SJSA1 (cell line): ENCODE results near the gene CA5A. TPM values are rescaled to one million over a fixed set of nuclear protein-coding genes. Genes with fewer than 3 reads are reported as not detected.

Experiments used
- DNase-seq, 2 experiments: peaks; one replicate each; pipeline ENCODE4 v3.0.0-alpha.2; 2015 to 2020; ENCODE audit warnings: low spot score in 2 of 2, low read depth in 1 of 2
- H3K27ac ChIP-seq: fragments of 250-450 bp; sonication (Bioruptor Pico); 2 replicates; pipeline ENCODE4 v1.5.1; 2020; ENCODE audit warnings: mild to moderate bottlenecking, moderate library complexity
- H3K27me3 ChIP-seq: fragments of 250-450 bp; sonication (Bioruptor Pico); replicated peaks from 2 replicates; pipeline ENCODE4 v1.5.1; 2020; ENCODE audit warnings: mild to moderate bottlenecking, moderate library complexity
- H3K36me3 ChIP-seq: fragments of 250-450 bp; sonication (Bioruptor Pico); 2 replicates; pipeline ENCODE4 v1.5.1; 2020; ENCODE audit warnings: mild to moderate bottlenecking
- H3K4me1 ChIP-seq: fragments of 250-450 bp; sonication (Bioruptor Pico); replicated peaks from 2 replicates; pipeline ENCODE4 v1.6.1; 2021; ENCODE audit warnings: mild to moderate bottlenecking
- H3K4me3 ChIP-seq: fragments of 250-450 bp; sonication (Bioruptor Pico); 2 replicates; pipeline ENCODE4 v1.5.1; 2020; ENCODE audit warnings: mild to moderate bottlenecking
- H3K9me3 ChIP-seq: fragments of 250-450 bp; sonication (Bioruptor Pico); replicated peaks from 2 replicates; pipeline ENCODE4 v1.5.1; 2020; ENCODE audit warnings: mild to moderate bottlenecking
- total RNA-seq: library from RNA; depleted of rRNA; stranded (reverse); fragments of >200 nt; shearing (Covaris generic); gene quantifications from 2 replicates; pipeline ENCODE4 v1.2.3, GENCODE V29; 2014

Gene CA5A
- total RNA-seq, 1 experiment from 2014 or later, result not detected

GRCh38 chr16:87957296-87958094 lies 21.2 kb upstream of the CA5A start:
- H3K9me3 ChIP-seq, result no peaks in the 10 kb centered on the region
- H3K27me3 ChIP-seq, result no peaks in the 10 kb centered on the region
- peaks cover 10% of the 10 kb centered on the region for H3K4me1 ChIP-seq
- H3K36me3 ChIP-seq, result peaks cover 63% of the 10 kb centered on the region
- no peak overlapping the region for H3K4me3 ChIP-seq
- DNase-seq, result no peak
- H3K27ac ChIP-seq, result no peak overlapping the region

GRCh38 chr16:87956365-87957231 lies 20.3 kb upstream of the CA5A start:
- Histone ChIP-seq H3K4me3 (no peak overlapping the region), H3K27ac (no peak overlapping the region)
- no peak for DNase-seq

GRCh38 chr16:87956098-87956364 lies 19.7 kb upstream of the CA5A start:
- no peak overlapping the region for H3K27ac ChIP-seq

More at GRCh38 chr16:87956365-87957231, 20.3 kb upstream of the CA5A start:
- Histone ChIP-seq H3K4me1 (peaks cover 15% of the 10 kb centered on the region), H3K27me3 (no peaks in the 10 kb centered on the region), H3K36me3 (peaks cover 69% of the 10 kb centered on the region), H3K9me3 (peaks cover 5% of the 10 kb centered on the region; the same call in 1 of the 2 replicates)

GRCh38 chr16:87955302-87956097 lies 19.2 kb upstream of the CA5A start:
- Histone ChIP-seq H3K36me3 (peaks cover 71% of the 10 kb centered on the region), H3K27ac (no peak overlapping the region), H3K9me3 (peaks cover 5% of the 10 kb centered on the region; the same call in 1 of the 2 replicates), H3K4me1 (peaks cover 18% of the 10 kb centered on the region), H3K27me3 (no peaks in the 10 kb centered on the region), H3K4me3 (no peak overlapping the region)
- no peak for DNase-seq

More at GRCh38 chr16:87956098-87956364, 19.7 kb upstream of the CA5A start:
- H3K4me3 ChIP-seq, result no peak overlapping the region
- H3K36me3 ChIP-seq, result peaks cover 71% of the 10 kb centered on the region
- no peaks in the 10 kb centered on the region for H3K27me3 ChIP-seq
- H3K4me1 ChIP-seq, result peaks cover 15% of the 10 kb centered on the region
- no peak for DNase-seq
- peaks cover 5% of the 10 kb centered on the region; the same call in 1 of the 2 replicates for H3K9me3 ChIP-seq

GRCh38 chr16:87954826-87955225 lies 18.5 kb upstream of the CA5A start:
- Histone ChIP-seq H3K4me1 (peaks cover 20% of the 10 kb centered on the region), H3K9me3 (peaks cover 5% of the 10 kb centered on the region; the same call in 1 of the 2 replicates), H3K27ac (no peak overlapping the region), H3K4me3 (no peak overlapping the region), H3K27me3 (no peaks in the 10 kb centered on the region), H3K36me3 (peaks cover 71% of the 10 kb centered on the region)
- DNase-seq, result no peak

- H3K4me3 ChIP-seq, result no peak overlapping the region
- peaks cover 20% of the 10 kb centered on the region for H3K4me1 ChIP-seq
- no peak overlapping the region for H3K27ac ChIP-seq
- peaks cover 5% of the 10 kb centered on the region; the same call in 1 of the 2 replicates for H3K9me3 ChIP-seq
- H3K27me3 ChIP-seq, result no peaks in the 10 kb centered on the region
- no peak for DNase-seq
- H3K36me3 ChIP-seq, result peaks cover 71% of the 10 kb centered on the region
These were observed 18.0 kb upstream of the CA5A start for GRCh38 chr16:87954361-87954760.

- no peak for DNase-seq
- H3K27me3 ChIP-seq, result no peaks in the 10 kb centered on the region
- no peak overlapping the region for H3K27ac ChIP-seq
- no peak overlapping the region for H3K4me3 ChIP-seq
- H3K9me3 ChIP-seq, result peaks cover 5% of the 10 kb centered on the region; the same call in 1 of the 2 replicates
- H3K36me3 ChIP-seq, result peaks cover 67% of the 10 kb centered on the region
- peaks cover 20% of the 10 kb centered on the region for H3K4me1 ChIP-seq
These were observed 17.2 kb upstream of the CA5A start for GRCh38 chr16:87953308-87954215.

GRCh38 chr16:87952751-87953150 lies 16.4 kb upstream of the CA5A start:
- H3K36me3 ChIP-seq, result peaks cover 61% of the 10 kb centered on the region
- no peaks in the 10 kb centered on the region for H3K27me3 ChIP-seq
- no peak for DNase-seq
- peaks cover 5% of the 10 kb centered on the region; the same call in 1 of the 2 replicates for H3K9me3 ChIP-seq
- H3K4me3 ChIP-seq, result peak overlapping the region; percentile 96
- H3K27ac ChIP-seq, result 0 out of 2 replicates have a peak overlapping the region, but pooled peaks have one; percentile 93
- peaks cover 20% of the 10 kb centered on the region for H3K4me1 ChIP-seq

- Histone ChIP-seq H3K4me1 (peaks cover 20% of the 10 kb centered on the region), H3K27ac (peak overlapping the region; percentile 93), H3K36me3 (peaks cover 51% of the 10 kb centered on the region), H3K4me3 (peak overlapping the region; percentile 96), H3K27me3 (no peaks in the 10 kb centered on the region), H3K9me3 (peaks cover 5% of the 10 kb centered on the region; the same call in 1 of the 2 replicates)
- DNase-seq, result peak in 1 of 2 experiments; percentile 57
These were observed 15.5 kb upstream of the CA5A start for GRCh38 chr16:87951552-87952538.

- Histone ChIP-seq H3K4me1 (peaks cover 15% of the 10 kb centered on the region), H3K27me3 (no peaks in the 10 kb centered on the region), H3K9me3 (peaks cover 5% of the 10 kb centered on the region; the same call in 1 of the 2 replicates), H3K36me3 (peaks cover 43% of the 10 kb centered on the region), H3K4me3 (peak within 1 kb of the TSS; percentile 96), H3K27ac (peak within 1 kb of the TSS; percentile 93)
- peak; percentile 99 to 100 for DNase-seq
These were observed 14.6 kb upstream of the CA5A start, which contains the start of gene BANP for GRCh38 chr16:87950765-87951551. Gene BANP, plus strand, starts transcription at chr16:87951434. Its CDS starts 23,682 bp downstream, at chr16:87975116.
